Spleen (tissue), 11 donors: ENCODE measurements around the gene TMEM89. TPM values are rescaled to one million over a fixed set of nuclear protein-coding genes. Genes with fewer than 3 reads are reported as not detected.

Source experiments
- DNase-seq: peaks from one replicate; pipeline ENCODE4 v3.0.0-alpha.2; 2020
- H3K27ac ChIP-seq, 8 donors: fragments of 200-600 bp; sonication (generic) in 7 of 8; 1 replicate in 4 of 8; 2 replicates in 4 of 8; pipeline versions ENCODE4 v1.5.0 to v1.8.0; 2016 to 2021; ENCODE audit warnings: inconsistent platforms in 4 of 8, mild to moderate bottlenecking in 4 of 8, moderate library complexity in 1 of 8
- H3K27me3 ChIP-seq, 7 donors: fragments of 200-600 bp; sonication (generic) in 6 of 7; replicated peaks in 1 of 7; 1 replicate in 4 of 7; 2 replicates in 3 of 7; pipeline versions ENCODE4 v1.5.0 to v1.8.0; 2016 to 2021; ENCODE audit warnings: inconsistent platforms in 3 of 7, mild to moderate bottlenecking in 1 of 7
- H3K36me3 ChIP-seq, 6 donors: fragments of 200-600 bp; sonication (generic) in 5 of 6; 1 replicate in 4 of 6; 2 replicates in 2 of 6; pipeline versions ENCODE4 v1.5.0 to v1.8.0; 2016 to 2021; ENCODE audit warnings: inconsistent platforms in 2 of 6
- H3K4me1 ChIP-seq, 6 donors: fragments of 200-600 bp; sonication (generic) in 5 of 6; 1 replicate in 3 of 6; 2 replicates in 3 of 6; pipeline versions ENCODE4 v1.5.0 to v1.8.0; 2016 to 2021; ENCODE audit warnings: inconsistent platforms in 3 of 6
- H3K4me3 ChIP-seq, 8 donors: fragments of 200-600 bp; sonication (generic) in 7 of 8; 1 replicate in 4 of 8; 2 replicates in 4 of 8; pipeline versions ENCODE4 v1.5.0 to v1.8.0; 2016 to 2021; ENCODE audit warnings: inconsistent platforms in 4 of 8, mild to moderate bottlenecking in 4 of 8, moderate library complexity in 2 of 8
- H3K9me3 ChIP-seq, 8 donors: fragments of 200-600 bp; sonication (generic) in 7 of 8; 1 replicate in 4 of 8; 2 replicates in 4 of 8; pipeline versions ENCODE4 v1.5.0 to v1.8.0; 2016 to 2021; ENCODE audit warnings: inconsistent platforms in 4 of 8
- CTCF ChIP-seq, 11 experiments: fragments of 200-600 bp in 7 of 11; fragments of 450-650 bp in 4 of 11; sonication (generic) in 4 of 11; IDR thresholded peaks in 8 of 11; conservative IDR thresholded peaks in 3 of 11; 1 replicate in 7 of 11; 2 replicates in 4 of 11; pipeline versions ENCODE4 v1.4.0 to v1.8.0; 2016 to 2021; ENCODE audit warnings: antibody characterized with exemption in 11 of 11, inconsistent platforms in 4 of 11, mild to moderate bottlenecking in 1 of 11
- POLR2A ChIP-seq, 3 donors: fragments of 450-650 bp; IDR thresholded peaks; one replicate each; pipeline ENCODE4 v1.5.1; 2017; ENCODE audit warnings: antibody characterized with exemption in 3 of 3, mild to moderate bottlenecking in 1 of 3
- POLR2AphosphoS5 ChIP-seq, 3 donors: sonication (generic); formaldehyde crosslinking; IDR thresholded peaks; one replicate each; pipeline ENCODE4 v1.5.1; 2017; ENCODE audit warnings: antibody characterized with exemption in 3 of 3
- WGBS, 5 donors: extraction: QIAGEN DNeasy Blood & Tissue Kit in 3 of 5; methylation state at CpG; one replicate each; pipeline versions ENCODE4 v1.1.5 to v1.1.7; 2013 to 2018; 5-methylcytosine and 5-hydroxymethylcytosine counted together
- intact Hi-C: fragments of 100-400 bp; cut with DNase I; formaldehyde crosslinking; loops from one replicate; pipeline ENCODE4 v1.15.0; 2023; ENCODE audit warnings: low total_unique reads
- polyA plus RNA-seq, 3 donors: library from polyadenylated mRNA; stranded (reverse); fragments of 200-250 nt; gene quantifications; one replicate each; pipeline ENCODE4 v1.2.1, GENCODE V29; 2013
- total RNA-seq, 7 donors: library from RNA; depleted of rRNA in 3 of 7; stranded (reverse); fragments of >200 nt in 3 of 7; fragmentation: NEBNext Ultra II Directional in 4 of 7; extraction: Animal tissue kit (Norgen Biotek cat#: 25700) in 4 of 7; gene quantifications; one replicate each; pipeline versions ENCODE4 v1.1.0 to v1.2.1, GENCODE V29; 2016 to 2021
- donor health status: healthy with polysubstance abuse.
- donor health status: DM: no; HTN: no; CAD: no; lungs with moderate emphysema.
- donor health status: DM: no; HTN: no; CAD: no.
- donor health status: Bipolar disorder and iron deficiency.
- donor health status: healthy.
- donor health status: DM: no; HTN: no; CAD: no.
- donor health status: DM: yes; HTN: yes; CAD: no.

TMEM89 gene
- total and polyA plus RNA-seq, 10 donors, result 0.42 to 0.46 TPM; not detected in 8

GRCh38 chr3:48652923-48653715 is 31.6 kb upstream of the TMEM89 start:
- H3K27me3 ChIP-seq, result peaks cover 0 to 21% (median 0%) of the 10 kb centered on the region in 7 donors
- H3K9me3 ChIP-seq, result no peaks in the 10 kb centered on the region
- H3K4me1 ChIP-seq, result peaks cover 0 to 25% (median 22%) of the 10 kb centered on the region in 6 donors
- no peak for DNase-seq
- 86 to 89% (median 88%) methylated on average over 9 to 15 of the region's 15 CpGs for WGBS, 5 donors
- intact Hi-C loops, result no loop called here
- H3K4me3 ChIP-seq, result no peak overlapping the region
- no peak for TF ChIP-seq CTCF (IDR thresholded peaks at IDR 0.05 in 8 of 11, conservative IDR thresholded peaks at IDR 0.05 in 3 of 11)
- no peak for TF ChIP-seq POLR2AphosphoS5 (IDR thresholded peaks at IDR 0.05)
- TF ChIP-seq POLR2A (IDR thresholded peaks at IDR 0.05), result no peak
- no peak overlapping the region for H3K27ac ChIP-seq
- no peaks in the 10 kb centered on the region for H3K36me3 ChIP-seq

DNA sequence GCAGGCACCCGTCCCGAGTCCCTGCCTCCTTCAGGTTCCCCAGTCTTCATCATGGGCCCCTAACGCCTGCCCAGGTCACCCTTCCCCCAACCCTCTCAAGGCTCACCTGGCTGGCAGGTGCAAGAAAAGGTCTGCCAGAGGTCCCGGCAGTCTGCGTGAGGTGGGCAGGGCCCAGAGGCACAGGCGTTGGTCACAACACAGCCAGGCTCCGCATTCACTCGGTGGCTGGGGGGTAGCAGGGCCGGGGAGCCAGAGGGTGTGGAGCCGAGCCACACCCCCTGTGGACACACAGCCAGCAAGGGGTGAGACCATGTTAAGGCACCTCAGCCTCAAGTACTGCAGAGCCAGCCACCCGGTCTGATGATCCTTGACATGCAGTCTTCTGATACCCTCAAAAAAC is 30.2 kb upstream of the TMEM89 start:
- H3K27me3 ChIP-seq, result peaks cover 0 to 7% (median 0%) of the 10 kb centered on the region in 7 donors
- no peak overlapping the region for H3K4me3 ChIP-seq
- WGBS, 5 donors, result 83 to 93% (median 89%) methylated on average over 3 to 11 of the region's 11 CpGs
- no peak overlapping the region for H3K27ac ChIP-seq
- no peaks in the 10 kb centered on the region for H3K36me3 ChIP-seq
- no peaks in the 10 kb centered on the region for H3K9me3 ChIP-seq
- intact Hi-C loops, result no loop called here
- DNase-seq, result no peak
- TF ChIP-seq CTCF (IDR thresholded peaks at IDR 0.05 in 8 of 11, conservative IDR thresholded peaks at IDR 0.05 in 3 of 11) (no peak), POLR2A (IDR thresholded peaks at IDR 0.05) (no peak), POLR2AphosphoS5 (IDR thresholded peaks at IDR 0.05) (no peak)
- peaks cover 0 to 19% (median 17%) of the 10 kb centered on the region in 6 donors for H3K4me1 ChIP-seq

- intact Hi-C loops, result no loop called here
- Histone ChIP-seq H3K36me3 (no peaks in the 10 kb centered on the region), H3K27me3 (no peaks in the 10 kb centered on the region), H3K27ac (no peak overlapping the region), H3K9me3 (no peaks in the 10 kb centered on the region), H3K4me3 (no peak overlapping the region), H3K4me1 (peaks cover 0 to 8% (median 6%) of the 10 kb centered on the region in 6 donors)
- DNase-seq, result no peak
- 82 to 91% (median 88%) methylated on average over 5 to 12 of the region's 12 CpGs for WGBS, 5 donors
- TF ChIP-seq POLR2AphosphoS5 (IDR thresholded peaks at IDR 0.05) (no peak), POLR2A (IDR thresholded peaks at IDR 0.05) (no peak), CTCF (IDR thresholded peaks at IDR 0.05 in 8 of 11, conservative IDR thresholded peaks at IDR 0.05 in 3 of 11) (no peak)
Measured at GRCh38 chr3:48650723-48651122, 29.2 kb upstream of the TMEM89 start.

- intact Hi-C loops, result no loop called here
- H3K4me3 ChIP-seq, result no peak overlapping the region
- H3K27ac ChIP-seq, result no peak overlapping the region
- no peaks in the 10 kb centered on the region for H3K9me3 ChIP-seq
- H3K27me3 ChIP-seq, result no peaks in the 10 kb centered on the region
- no peaks in the 10 kb centered on the region for H3K4me1 ChIP-seq
- 86 to 93% (median 91%) methylated on average over 10 to 15 of the region's 15 CpGs for whole genome bisulfite sequencing, 5 donors
- TF ChIP-seq CTCF (IDR thresholded peaks at IDR 0.05 in 8 of 11, conservative IDR thresholded peaks at IDR 0.05 in 3 of 11) (no peak), POLR2AphosphoS5 (IDR thresholded peaks at IDR 0.05) (no peak), POLR2A (IDR thresholded peaks at IDR 0.05) (no peak)
- no peak for DNase-seq
- H3K36me3 ChIP-seq, result no peaks in the 10 kb centered on the region
Measured at GRCh38 chr3:48648188-48648850, 26.8 kb upstream of the TMEM89 start.
